Gastrocnemius medialis (tissue), 4 donors: ENCODE measurements around the gene LSP1. TPM values are rescaled to one million over a fixed set of nuclear protein-coding genes. Genes with fewer than 3 reads are reported as not detected.

Experiments used
- ATAC-seq, 2 donors: fragments of 150-250 bp; one replicate each; pipeline ENCODE4 v1.9.1; 2016
- DNase-seq, 2 donors: peaks; one replicate each; pipeline ENCODE4 v3.0.0-alpha.2; 2019
- H3K27ac ChIP-seq, 4 donors: fragments of 200-600 bp; sonication (generic); 1 replicate in 1 of 4; 2 replicates in 3 of 4; pipeline ENCODE4 v1.5.1; 2016 to 2018; ENCODE audit warnings: mild to moderate bottlenecking in 2 of 4, moderate library complexity in 1 of 4
- H3K27me3 ChIP-seq, 3 donors: fragments of 200-600 bp; sonication (generic) in 2 of 3; 1 replicate in 1 of 3; 2 replicates in 2 of 3; pipeline versions ENCODE4 v1.5.1 to v1.6.0; 2016 to 2019; ENCODE audit warnings: mild to moderate bottlenecking in 1 of 3, moderate library complexity in 1 of 3
- H3K36me3 ChIP-seq, 2 donors: fragments of 200-600 bp; sonication (generic) in 1 of 2; one replicate each; pipeline ENCODE4 v1.5.1; 2017 to 2018
- H3K4me1 ChIP-seq, 2 donors: fragments of 200-600 bp; sonication (generic) in 1 of 2; one replicate each; pipeline ENCODE4 v1.5.1; 2016 to 2017; ENCODE audit warnings: mild to moderate bottlenecking in 2 of 2
- H3K4me3 ChIP-seq, 4 donors: fragments of 200-600 bp; sonication (generic) in 3 of 4; 1 replicate in 1 of 4; 2 replicates in 3 of 4; pipeline ENCODE4 v1.5.1; 2016 to 2019; ENCODE audit warnings: mild to moderate bottlenecking in 2 of 4
- H3K9me3 ChIP-seq, 3 donors: fragments of 200-600 bp; sonication (generic) in 2 of 3; 1 replicate in 1 of 3; 2 replicates in 2 of 3; pipeline ENCODE4 v1.5.1; 2016 to 2019
- CTCF ChIP-seq, 5 experiments: fragments of 450-650 bp in 3 of 5; fragments of 200-600 bp in 2 of 5; sonication (generic) in 2 of 5; IDR thresholded peaks in 4 of 5; conservative IDR thresholded peaks in 1 of 5; 1 replicate in 4 of 5; 2 replicates in 1 of 5; pipeline ENCODE4 v1.5.1; 2016 to 2019; ENCODE audit warnings: antibody characterized with exemption in 5 of 5, mild to moderate bottlenecking in 3 of 5, moderate library complexity in 3 of 5
- POLR2A ChIP-seq, 2 donors: fragments of 450-650 bp; IDR thresholded peaks; one replicate each; pipeline ENCODE4 v1.6.1; 2017; ENCODE audit warnings: antibody characterized with exemption in 2 of 2, mild to moderate bottlenecking in 2 of 2, moderate library complexity in 2 of 2
- in situ Hi-C, 4 donors: fragments of 200-750 bp; cut with MboI; loops; one replicate each; pipeline versions ENCODE4 v1.15.0 to v1.8.0; 2017; ENCODE audit warnings: low sequenced_read_pairs in 4 of 4
- intact Hi-C: fragments of 100-400 bp; cut with DNase I; formaldehyde crosslinking; loops from one replicate; pipeline ENCODE4 v1.15.1; 2023; ENCODE audit warnings: low total_unique reads
- total RNA-seq, 4 donors: library from RNA; depleted of rRNA; stranded (reverse); fragments of >200 nt; gene quantifications; one replicate each; pipeline versions ENCODE4 v1.1.0 to v1.2.3, GENCODE V29; 2016

LSP1 gene
- total RNA-seq, 4 donors from 2014 or later: 3.0 to 13.5 (median 5.5) TPM

- ATAC-seq (no peak), DNase-seq (no peak)
- Histone ChIP-seq H3K27ac (peak overlapping the region; percentile 53 to 99 (median 84)), H3K9me3 (no peaks in the 10 kb centered on the region), H3K27me3 (no peaks in the 10 kb centered on the region), H3K36me3 (no peaks in the 10 kb centered on the region), H3K4me3 (no peak overlapping the region), H3K4me1 (peaks cover 6 to 17% of the 10 kb centered on the region in 2 donors)
- in situ Hi-C loops (no loop called here), intact Hi-C loops (no loop called here)
- TF ChIP-seq CTCF (IDR thresholded peaks at IDR 0.05 in 4 of 5, conservative IDR thresholded peaks at IDR 0.05 in 1 of 5) (no peak), POLR2A (IDR thresholded peaks at IDR 0.05) (no peak)
Measured at GRCh38 chr11:1928891-1929541, 76.1 kb downstream of the LSP1 start.

DNA sequence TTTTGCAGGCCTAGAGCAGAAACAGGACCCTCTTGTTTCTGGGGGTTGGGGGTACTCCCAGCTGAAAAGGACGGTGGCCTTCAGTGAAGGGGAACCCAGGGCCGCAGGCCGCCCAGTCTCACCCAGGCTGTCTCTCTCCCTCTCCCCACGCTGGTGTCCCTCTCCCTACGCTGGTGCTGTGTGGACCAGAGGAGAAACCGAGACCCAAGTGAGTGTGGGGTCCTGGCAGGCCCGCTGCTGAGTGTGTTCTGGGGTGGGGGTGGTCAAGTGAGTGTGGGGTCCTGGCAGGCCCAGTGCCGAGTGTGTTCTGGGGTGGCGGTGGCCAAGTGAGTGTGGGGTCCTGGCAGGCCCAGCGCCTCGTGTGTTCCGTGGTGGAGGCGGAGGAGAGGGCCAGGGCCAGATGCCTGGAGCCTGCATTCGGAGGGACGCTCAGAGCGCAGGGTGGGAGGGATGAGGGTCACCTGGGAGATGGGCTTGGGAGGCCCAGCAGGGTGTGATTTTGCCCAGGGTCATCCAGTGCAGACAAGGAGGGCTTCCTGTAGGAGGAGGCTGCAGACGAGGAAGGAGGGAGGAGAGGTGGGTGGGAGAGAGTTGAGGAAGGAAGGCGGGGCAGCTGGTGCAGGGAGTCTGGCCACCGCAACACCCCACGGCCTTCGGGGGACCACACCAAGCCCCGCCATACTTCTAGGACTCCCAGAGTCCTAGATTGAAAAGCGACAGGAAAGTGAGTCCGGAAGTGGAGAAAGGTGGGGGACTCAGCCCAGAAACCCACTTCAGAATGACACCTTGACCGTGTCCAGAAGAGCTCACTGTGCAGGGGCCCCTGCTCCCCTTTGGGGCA lies 77.0 kb downstream of the LSP1 start:
- no peak for TF ChIP-seq POLR2A (IDR thresholded peaks at IDR 0.05)
- no peak for TF ChIP-seq CTCF (IDR thresholded peaks at IDR 0.05 in 4 of 5, conservative IDR thresholded peaks at IDR 0.05 in 1 of 5)
- no peak overlapping the region for H3K4me3 ChIP-seq
- peaks cover 0 to 4% of the 10 kb centered on the region in 2 donors for H3K36me3 ChIP-seq
- intact Hi-C loops (no loop called here), in situ Hi-C loops (no loop called here)
- DNase-seq (no peak), ATAC-seq (no peak)
- peak overlapping the region; percentile 53 to 99 (median 84) for H3K27ac ChIP-seq
- H3K27me3 ChIP-seq: no peaks in the 10 kb centered on the region
- H3K9me3 ChIP-seq: no peaks in the 10 kb centered on the region
- peaks cover 6 to 14% of the 10 kb centered on the region in 2 donors for H3K4me1 ChIP-seq

DNA sequence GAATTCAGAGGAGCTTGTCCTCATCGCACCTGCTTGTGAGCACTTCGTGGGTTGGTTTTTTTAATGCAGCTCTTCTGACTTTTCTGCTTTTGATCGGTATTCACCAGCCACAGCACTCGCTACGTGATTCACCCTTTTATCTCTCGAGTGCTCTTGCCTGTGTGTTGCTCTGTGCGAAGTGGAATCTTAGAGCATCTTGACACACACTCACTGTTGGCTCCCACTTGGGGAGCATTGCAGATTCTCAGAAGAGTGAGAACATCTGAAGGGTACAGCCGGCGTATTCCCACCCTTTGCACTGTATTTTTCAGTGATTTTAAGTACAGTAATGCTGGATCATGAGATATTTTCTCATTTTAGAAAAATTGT lies 77.6 kb downstream of the LSP1 start:
- ATAC-seq: no peak
- H3K4me1 ChIP-seq: peaks cover 6 to 14% of the 10 kb centered on the region in 2 donors
- in situ Hi-C loops: no loop called here

GRCh38 chr11:1931341-1932104 lies 78.6 kb downstream of the LSP1 start:
- peaks cover 6 to 14% of the 10 kb centered on the region in 2 donors for H3K4me1 ChIP-seq
- in situ Hi-C loops: no loop called here
- intact Hi-C loops: no loop called here
- no peak overlapping the region for H3K4me3 ChIP-seq
- H3K27ac ChIP-seq: peak overlapping the region; percentile 53 to 99 (median 84)
- DNase-seq (peak in 1 of 2 donors; percentile 58), ATAC-seq (peak in 1 of 2 donors; percentile 27)
- H3K36me3 ChIP-seq: peaks cover 0 to 11% of the 10 kb centered on the region in 2 donors
- no peaks in the 10 kb centered on the region for H3K27me3 ChIP-seq
- no peaks in the 10 kb centered on the region for H3K9me3 ChIP-seq
- no peak for TF ChIP-seq POLR2A (IDR thresholded peaks at IDR 0.05)
- no peak for TF ChIP-seq CTCF (IDR thresholded peaks at IDR 0.05 in 4 of 5, conservative IDR thresholded peaks at IDR 0.05 in 1 of 5)

More for the DNA sequence above, 77.6 kb downstream of the LSP1 start:
- Histone ChIP-seq H3K27ac (peak overlapping the region; percentile 53 to 99 (median 84)), H3K27me3 (no peaks in the 10 kb centered on the region), H3K36me3 (peaks cover 0 to 10% of the 10 kb centered on the region in 2 donors), H3K4me3 (no peak overlapping the region), H3K9me3 (no peaks in the 10 kb centered on the region)
- intact Hi-C loops: no loop called here
- DNase-seq: no peak
- TF ChIP-seq POLR2A (IDR thresholded peaks at IDR 0.05) (no peak), CTCF (IDR thresholded peaks at IDR 0.05 in 4 of 5, conservative IDR thresholded peaks at IDR 0.05 in 1 of 5) (no peak)
